NCI-H748 treated with DMSO at 0.1 percent for 48 hours (cell line): Measurements from ENCODE around the gene NCAM1.

ENCODE experiments used
- DNase-seq: peaks from one replicate; lab custom pipeline; 2025; lab: John Stamatoyannopoulos, UW

NCAM1 gene

GRCh38 chr11:113133071-113133470 lies 171.9 kb downstream of the NCAM1 start:
- no peak for DNase-seq

- DNase-seq = no peak
Measured at GRCh38 chr11:113134626-113135025, 173.4 kb downstream of the NCAM1 start.

- no peak for DNase-seq
Measured at GRCh38 chr11:113137713-113138529, 176.7 kb downstream of the NCAM1 start.

- DNase-seq = no peak
Measured at GRCh38 chr11:113138731-113139130, 177.5 kb downstream of the NCAM1 start.

GRCh38 chr11:113141010-113141409 lies 179.8 kb downstream of the NCAM1 start:
- DNase-seq = no peak

- DNase-seq = no peak
Measured at GRCh38 chr11:113142508-113142907, 181.3 kb downstream of the NCAM1 start.

GRCh38 chr11:113147249-113147648 lies 186.0 kb downstream of the NCAM1 start:
- DNase-seq = peak; percentile 79

GRCh38 chr11:113148076-113148475 lies 186.9 kb downstream of the NCAM1 start:
- no peak for DNase-seq

- no peak for DNase-seq
Measured at GRCh38 chr11:113148652-113149051, 187.4 kb downstream of the NCAM1 start.

- DNase-seq = no peak
Measured at GRCh38 chr11:113151521-113151920, 190.3 kb downstream of the NCAM1 start.

- DNase-seq = no peak
Measured at GRCh38 chr11:113152500-113152899, 191.3 kb downstream of the NCAM1 start.

- no peak for DNase-seq
Measured at GRCh38 chr11:113153847-113154246, 192.6 kb downstream of the NCAM1 start.

- DNase-seq = peak; percentile 25
Measured at GRCh38 chr11:113159988-113160807, 199.0 kb downstream of the NCAM1 start.

- no peak for DNase-seq
Measured at GRCh38 chr11:113160808-113161124, 199.5 kb downstream of the NCAM1 start.

- peak; percentile 95 for DNase-seq
Measured at GRCh38 chr11:113161711-113162591, 200.7 kb downstream of the NCAM1 start.

- DNase-seq = peak; percentile 71
Measured at GRCh38 chr11:113162592-113162962, 201.4 kb downstream of the NCAM1 start.

- DNase-seq = no peak
Measured at GRCh38 chr11:113163291-113164030, 202.2 kb downstream of the NCAM1 start.

GRCh38 chr11:113166280-113166679 lies 205.1 kb downstream of the NCAM1 start:
- DNase-seq = no peak

- DNase-seq = peak; percentile 60
Measured at GRCh38 chr11:113167599-113167998, 206.4 kb downstream of the NCAM1 start.

- DNase-seq = peak; percentile 97
Measured at GRCh38 chr11:113168354-113169342, 207.4 kb downstream of the NCAM1 start.
